HCT116 (cell line): ENCODE measurements around the gene PLD4. TPM values are rescaled to one million over a fixed set of nuclear protein-coding genes. Genes with fewer than 3 reads are reported as not detected.

ENCODE experiments used
- ATAC-seq: fragments of 200-7000 bp; cut with Tn5 transposase; 2 replicates; pipeline ENCODE4 v1.9.1; 2020; ENCODE audit warnings: mild to moderate bottlenecking, moderate library complexity
- BruUV-seq: library from RNA; stranded (reverse); fragments of 400-500 nt; replicated peaks from 2 replicates; lab custom pipeline; 2021; lab: Mats Ljungman, UMichigan
- CTCF ChIA-PET: fragments of 300-600 bp; sonication (Branson Sonifier 250); formaldehyde crosslinking; loops from one replicate; lab custom pipeline; 2021; ENCODE audit warnings: antibody characterized with exemption; lab: Charles Lee
- POLR2A ChIA-PET: fragments of 300-600, 350-600 bp; sonication (Branson Sonifier 250); formaldehyde crosslinking; loops from one replicate; lab custom pipeline; 2021; ENCODE audit warnings: antibody characterized with exemption; lab: Charles Lee
- RAD21 ChIA-PET, 2 experiments: fragments of 300-600 bp; sonication (Branson Sonifier 250); formaldehyde crosslinking; loops; one replicate each; lab custom pipeline; 2023; ENCODE audit warnings: low total read pairs in 2 of 2; ENCODE audit not compliant: uncharacterized antibody in 2 of 2, unreplicated experiment in 2 of 2, low non-redundant PET in 1 of 2; lab: Charles Lee
- DNase-seq: peaks from one replicate; pipeline ENCODE4 v3.0.0-alpha.2; 2010; ENCODE audit warnings: low read depth, low spot score
- H2AFZ ChIP-seq: fragments of 200-600 bp; shearing (Covaris generic), sonication (generic); 2 replicates; pipeline ENCODE4 v1.6.1; 2017; ENCODE audit warnings: low read depth, mixed run types, mixed read lengths, antibody characterized with exemption, low read length; ENCODE audit not compliant: poor library complexity, severe bottlenecking
- H3K27ac ChIP-seq: 2 replicates; pipeline ENCODE4 v1.5.1; 2012; ENCODE audit warnings: low read depth, low read length
- H3K27me3 ChIP-seq: fragments of 200-600 bp; sonication (generic); 2 replicates; pipeline ENCODE4 v1.6.1; 2016; ENCODE audit warnings: mixed run types, low read length, mixed read lengths; ENCODE audit not compliant: insufficient read depth
- H3K36me3 ChIP-seq, 2 experiments: fragments of 200-500 bp in 1 of 2; fragments of 200-600 bp in 1 of 2; sonication (Bioruptor generic) in 1 of 2; sonication (generic) in 1 of 2; 2 replicates each; pipeline versions ENCODE4 v1.5.1 to v1.6.1; 2014 to 2016; ENCODE audit warnings: low read length in 2 of 2, inconsistent platforms in 1 of 2, mixed read lengths in 1 of 2, mixed run types in 1 of 2; ENCODE audit not compliant: insufficient read depth in 2 of 2, control insufficient read depth in 1 of 2
- H3K4me1 ChIP-seq, 2 experiments: fragments of 200-600 bp in 1 of 2; sonication (generic) in 1 of 2; 2 replicates each; pipeline versions ENCODE4 v1.5.1 to v1.6.1; 2012 to 2017; ENCODE audit warnings: low read length in 2 of 2, inconsistent platforms in 1 of 2, mild to moderate bottlenecking in 1 of 2, mixed read lengths in 1 of 2, mixed run types in 1 of 2, moderate library complexity in 1 of 2; ENCODE audit not compliant: insufficient read depth in 2 of 2, control insufficient read depth in 1 of 2
- H3K4me2 ChIP-seq: fragments of 200-600 bp; sonication (generic); 2 replicates; pipeline ENCODE4 v1.6.1; 2017; ENCODE audit warnings: mixed run types, low read length, mixed read lengths
- H3K4me3 ChIP-seq, 2 experiments: fragments of 200-600 bp in 1 of 2; sonication (generic) in 1 of 2; replicated peaks in 1 of 2; 2 replicates each; pipeline ENCODE4 v1.5.1; 2011 to 2016; ENCODE audit warnings: low read length in 2 of 2, control low read depth in 1 of 2, low read depth in 1 of 2, mild to moderate bottlenecking in 1 of 2, mixed read lengths in 1 of 2, mixed run types in 1 of 2
- H3K79me2 ChIP-seq: fragments of 200-600 bp; sonication (generic); 2 replicates; pipeline ENCODE4 v1.6.1; 2017; ENCODE audit warnings: mild to moderate bottlenecking, mixed run types, low read length, moderate library complexity, mixed read lengths; ENCODE audit not compliant: insufficient read depth
- H3K9ac ChIP-seq: fragments of 200-600 bp; sonication (generic); 2 replicates; pipeline ENCODE4 v1.6.1; 2016; ENCODE audit warnings: low read length, mixed read lengths
- H3K9me2 ChIP-seq: fragments of 200-600 bp; sonication (generic), shearing (Covaris generic); 2 replicates; pipeline ENCODE4 v1.6.1; 2017; ENCODE audit warnings: mixed run types, mild to moderate bottlenecking, moderate library complexity; ENCODE audit not compliant: insufficient read depth
- H3K9me3 ChIP-seq, 2 experiments: fragments of 200-500 bp in 1 of 2; fragments of 200-600 bp in 1 of 2; sonication (Bioruptor generic) in 1 of 2; sonication (generic) in 1 of 2; 2 replicates each; pipeline ENCODE4 v1.6.1; 2014 to 2017; ENCODE audit warnings: low read length in 2 of 2, mixed read lengths in 2 of 2, inconsistent platforms in 1 of 2, low read depth in 1 of 2, mild to moderate bottlenecking in 1 of 2, mixed run types in 1 of 2, moderate library complexity in 1 of 2; ENCODE audit not compliant: control insufficient read depth in 1 of 2, insufficient read depth in 1 of 2
- H4K20me1 ChIP-seq: fragments of 200-600 bp; sonication (generic), shearing (Covaris generic); 2 replicates; pipeline ENCODE4 v1.6.1; 2017; ENCODE audit warnings: mixed run types, mild to moderate bottlenecking, moderate library complexity; ENCODE audit not compliant: insufficient read depth
- ATF3 ChIP-seq: IDR thresholded peaks from 2 replicates; pipeline ENCODE4 v1.6.1; 2012
- CBX3 ChIP-seq: IDR thresholded peaks from 2 replicates; pipeline ENCODE4 v1.6.1; 2012; ENCODE audit warnings: low read depth
- CEBPB ChIP-seq: IDR thresholded peaks from 2 replicates; pipeline ENCODE4 v1.6.1; 2012; ENCODE audit warnings: low read depth
- CTCF ChIP-seq, 3 experiments: fragments of 200-600 bp in 1 of 3; sonication (generic) in 1 of 3; IDR thresholded peaks in 2 of 3; conservative IDR thresholded peaks in 1 of 3; 2 replicates each; pipeline ENCODE4 v1.5.1; 2012 to 2017; ENCODE audit warnings: low read depth in 2 of 3, low read length in 2 of 3, antibody characterized with exemption in 1 of 3, borderline replicate concordance in 1 of 3, control low read depth in 1 of 3, mild to moderate bottlenecking in 1 of 3, mixed read lengths in 1 of 3, mixed run types in 1 of 3, moderate library complexity in 1 of 3; ENCODE audit not compliant: insufficient read depth in 1 of 3
- ELF1 ChIP-seq: IDR thresholded peaks from 2 replicates; pipeline ENCODE4 v1.6.1; 2012; ENCODE audit warnings: low read depth, borderline replicate concordance
- POLR2A ChIP-seq: IDR thresholded peaks from 2 replicates; pipeline ENCODE4 v1.7.0; 2011; ENCODE audit warnings: borderline replicate concordance; ENCODE audit not compliant: insufficient read depth, insufficient read length; ENCODE audit errors: extremely low read depth
- RAD21 ChIP-seq: IDR thresholded peaks from 2 replicates; pipeline ENCODE4 v1.6.1; 2012; ENCODE audit warnings: low read depth, mild to moderate bottlenecking
- ZNF274 ChIP-seq: fragments of 200-500 bp; sonication (Bioruptor generic); IDR thresholded peaks from 2 replicates; pipeline ENCODE4 v1.6.1; 2014; ENCODE audit warnings: mild to moderate bottlenecking, low read depth, low read length, inconsistent platforms
- intact Hi-C: fragments of 100-400 bp; cut with micrococcal nuclease; formaldehyde crosslinking; loops from 2 replicates; pipeline ENCODE4 v1.10.0; 2022
- total RNA-seq: library from RNA; stranded (reverse); gene quantifications from one replicate; pipeline ENCODE4 v1.2.1, GENCODE V29; 2021; ENCODE audit not compliant: unreplicated experiment

PLD4 gene
- total RNA-seq, 1 experiment from 2014 or later, result 0.12 TPM

- H4K20me1 ChIP-seq, result no peaks in the 10 kb centered on the region
- no peak overlapping the region for H3K9ac ChIP-seq
- no peak overlapping the region for H3K4me3 ChIP-seq
- no peak overlapping the region for H3K27ac ChIP-seq
- intact Hi-C loops, result no loop called here
- no peaks in the 10 kb centered on the region for H3K27me3 ChIP-seq
- H2AFZ ChIP-seq, result no peak overlapping the region
- ATAC-seq, result no peak
- RAD21 ChIA-PET, result no interaction called here
- no peaks in the 10 kb centered on the region for H3K9me2 ChIP-seq
- H3K4me1 ChIP-seq, result peaks cover 0 to 8% of the 10 kb centered on the region in 2 experiments; a peak in 1 of 4 replicates
- no peaks in the 10 kb centered on the region for H3K79me2 ChIP-seq
- POLR2A ChIA-PET, result no interaction called here
- TF ChIP-seq POLR2A (no peak), CEBPB (no peak), ELF1 (no peak), RAD21 (no peak), ATF3 (no peak), CBX3 (no peak), ZNF274 (no peak), CTCF (IDR thresholded peaks at IDR 0.05 in 2 of 3, conservative IDR thresholded peaks at IDR 0.05 in 1 of 3; ENCODE audit: borderline replicate concordance in 1 of 3, insufficient read depth in 1 of 3, low read depth in 2 of 3, low read length in 2 of 3) (peak in 1 of 3 experiments; percentile 19; a peak in 1 of 6 replicates)
- TF ChIP-seq, all 23 proteins: peak for 1
- Histone ChIP-seq H3K9me3 (no peaks in the 10 kb centered on the region), H3K4me2 (no peak overlapping the region), H3K36me3 (0 out of 4 replicates have a peak, but pooled peaks cover 0 to 3% of the 10 kb centered on the region in 2 experiments)
- CTCF ChIA-PET, result interaction anchor here (1.2 kb wide), 1 partner anchor 68 kb away, joined by 4 read pairs; no protein-coding TSS in a partner anchor
- no TSS peak for BruUV-seq
- no peak for DNase-seq
Observed at GRCh38 chr14:104894331-104895206, 30.1 kb upstream of the PLD4 start.
